WTC11 (cell line): Measurements from ENCODE around the gene NCOA6. TPM values are rescaled to one million over a fixed set of nuclear protein-coding genes. Genes with fewer than 3 reads are reported as not detected.

Experiments used
- ATAC-seq: fragments of 200-7000 bp; cut with Tn5 transposase; 2 replicates; pipeline ENCODE4 v1.10.0; 2021; ENCODE audit warnings: mild to moderate bottlenecking, moderate library complexity
- CTCF ChIA-PET: fragments of 300-600 bp; sonication (Branson Sonifier 250); formaldehyde crosslinking; loops from one replicate; lab custom pipeline; 2021; ENCODE audit warnings: antibody characterized with exemption; lab: Charles Lee
- POLR2A ChIA-PET: fragments of 350-600 bp; sonication (Branson Sonifier 250); formaldehyde crosslinking; loops from one replicate; lab custom pipeline; 2021; ENCODE audit warnings: antibody characterized with exemption; lab: Charles Lee
- DNase-seq: peaks from one replicate; pipeline ENCODE4 v3.0.0; 2021; ENCODE audit warnings: low spot score
- H3K27ac Mint-ChIP-seq: 2 replicates; pipeline ENCODE4 v1.8.0; 2021; ENCODE audit warnings: mixed read lengths
- H3K27me3 Mint-ChIP-seq: 2 replicates; pipeline ENCODE4 v1.8.0; 2021; ENCODE audit warnings: low read depth, mild to moderate bottlenecking, moderate library complexity, mixed read lengths
- H3K36me3 Mint-ChIP-seq: 2 replicates; pipeline ENCODE4 v1.8.0; 2021; ENCODE audit warnings: mixed read lengths
- H3K4me1 Mint-ChIP-seq: 2 replicates; pipeline ENCODE4 v1.8.0; 2022; ENCODE audit warnings: mixed read lengths
- H3K4me3 Mint-ChIP-seq: 2 replicates; pipeline ENCODE4 v1.8.0; 2021; ENCODE audit warnings: mild to moderate bottlenecking, moderate library complexity, mixed read lengths
- H3K9me3 Mint-ChIP-seq: 2 replicates; pipeline ENCODE4 v1.8.0; 2021; ENCODE audit warnings: mixed read lengths
- CREM ChIP-seq: sonication (generic); formaldehyde crosslinking; IDR thresholded peaks from 2 replicates; pipeline ENCODE4 v1.8.1; 2022; ENCODE audit warnings: mild to moderate bottlenecking, missing genetic modification reagents, moderate library complexity
- E2F1 ChIP-seq: sonication (generic); formaldehyde crosslinking; IDR thresholded peaks from 2 replicates; pipeline ENCODE4 v1.8.0; 2022; ENCODE audit warnings: mild to moderate bottlenecking, missing genetic modification reagents
- E2F4 ChIP-seq: sonication (generic); formaldehyde crosslinking; IDR thresholded peaks from 2 replicates; pipeline ENCODE4 v1.8.1; 2022; ENCODE audit warnings: low read depth, mild to moderate bottlenecking, moderate library complexity, missing genetic modification reagents, borderline replicate concordance
- ERG ChIP-seq: fragments of 250-450 bp; sonication (Bioruptor Pico); IDR thresholded peaks from 2 replicates; pipeline ENCODE4 v1.8.0; 2021; ENCODE audit warnings: mild to moderate bottlenecking
- ETV6 ChIP-seq: sonication (generic); formaldehyde crosslinking; IDR thresholded peaks from 2 replicates; pipeline ENCODE4 v1.8.1; 2022; ENCODE audit warnings: mild to moderate bottlenecking, missing genetic modification reagents
- FOXJ3 ChIP-seq: sonication (generic); formaldehyde crosslinking; IDR thresholded peaks from 2 replicates; pipeline ENCODE4 v1.9.0; 2021; ENCODE audit warnings: missing genetic modification reagents, mild to moderate bottlenecking, borderline replicate concordance
- JAZF1 ChIP-seq: fragments of 250-450 bp; sonication (Bioruptor Pico); IDR thresholded peaks from 2 replicates; pipeline ENCODE4 v1.9.0; 2021; ENCODE audit warnings: moderate library complexity, mild to moderate bottlenecking, inconsistent platforms
- JUN ChIP-seq: sonication (generic); formaldehyde crosslinking; IDR thresholded peaks from 2 replicates; pipeline ENCODE4 v1.8.0; 2023; ENCODE audit warnings: mild to moderate bottlenecking, missing genetic modification reagents
- KAT7 ChIP-seq: sonication (generic); formaldehyde crosslinking; IDR thresholded peaks from 2 replicates; pipeline ENCODE4 v1.8.1; 2023; ENCODE audit warnings: missing genetic modification reagents, mild to moderate bottlenecking, borderline replicate concordance
- MXD4 ChIP-seq: fragments of 250-450 bp; sonication (Bioruptor Pico); IDR thresholded peaks from 2 replicates; pipeline ENCODE4 v1.8.0; 2021; ENCODE audit warnings: mild to moderate bottlenecking, moderate library complexity, borderline replicate concordance
- NR3C1 ChIP-seq: sonication (generic); formaldehyde crosslinking; conservative IDR thresholded peaks from 2 replicates; pipeline ENCODE4 v1.8.1; 2023; ENCODE audit warnings: low read depth, mild to moderate bottlenecking, missing genetic modification reagents
- RELA ChIP-seq: sonication (generic); formaldehyde crosslinking; IDR thresholded peaks from 2 replicates; pipeline ENCODE4 v1.8.1; 2022; ENCODE audit warnings: missing genetic modification reagents, mild to moderate bottlenecking, borderline replicate concordance
- SMAD3 ChIP-seq: sonication (generic); formaldehyde crosslinking; IDR thresholded peaks from 2 replicates; pipeline ENCODE4 v1.8.0; 2022; ENCODE audit warnings: missing genetic modification reagents, mild to moderate bottlenecking, borderline replicate concordance
- TCF7 ChIP-seq: sonication (generic); formaldehyde crosslinking; IDR thresholded peaks from 2 replicates; pipeline ENCODE4 v1.8.0; 2022; ENCODE audit warnings: mild to moderate bottlenecking, low read depth, missing genetic modification reagents, moderate library complexity
- ZNF232 ChIP-seq: sonication (generic); formaldehyde crosslinking; IDR thresholded peaks from 2 replicates; pipeline ENCODE4 v1.8.0; 2022; ENCODE audit warnings: mild to moderate bottlenecking, missing genetic modification reagents
- ZNF263 ChIP-seq: sonication (generic); formaldehyde crosslinking; IDR thresholded peaks from 2 replicates; pipeline ENCODE4 v1.8.1; 2022; ENCODE audit warnings: low read depth, mild to moderate bottlenecking, moderate library complexity, missing genetic modification reagents
- ZNF425 ChIP-seq: fragments of 250-450 bp; sonication (Bioruptor Pico); conservative IDR thresholded peaks from 2 replicates; pipeline ENCODE4 v1.9.0; 2021; ENCODE audit warnings: mild to moderate bottlenecking
- ZNF671 ChIP-seq: fragments of 250-450 bp; sonication (Bioruptor Pico); IDR thresholded peaks from 2 replicates; pipeline ENCODE4 v1.8.0; 2021; ENCODE audit warnings: mild to moderate bottlenecking
- total RNA-seq: library from RNA; stranded (reverse); gene quantifications from 3 replicates; pipeline ENCODE4 v1.2.3, GENCODE V29; 2021
- TF ChIP-seq, protein P1 (sequence below): sonication (generic); formaldehyde crosslinking; IDR thresholded peaks from 2 replicates; pipeline ENCODE4 v1.8.1; 2023; ENCODE audit warnings: mild to moderate bottlenecking, missing genetic modification reagents
- TF ChIP-seq, protein P2 (sequence below): sonication (generic); formaldehyde crosslinking; IDR thresholded peaks from 2 replicates; pipeline ENCODE4 v1.8.1; 2023; ENCODE audit warnings: mild to moderate bottlenecking, missing genetic modification reagents
- TF ChIP-seq, protein P3 (sequence below): fragments of 250-450 bp; sonication (Bioruptor Pico); IDR thresholded peaks from 2 replicates; pipeline ENCODE4 v1.9.0; 2021; ENCODE audit warnings: moderate library complexity, mild to moderate bottlenecking, inconsistent platforms, borderline replicate concordance
- TF ChIP-seq, protein P4 (sequence below): fragments of 200-600 bp; IDR thresholded peaks from 2 replicates; pipeline ENCODE4 v1.8.0; 2022; ENCODE audit warnings: antibody characterized with exemption
- TF ChIP-seq, protein P5 (sequence below): sonication (generic); formaldehyde crosslinking; IDR thresholded peaks from 2 replicates; pipeline ENCODE4 v1.8.1; 2023; ENCODE audit warnings: mild to moderate bottlenecking, moderate library complexity, missing genetic modification reagents

Gene NCOA6
- total RNA-seq, 1 experiment from 2014 or later: 10.1 TPM

- TF ChIP-seq, protein P1, sequence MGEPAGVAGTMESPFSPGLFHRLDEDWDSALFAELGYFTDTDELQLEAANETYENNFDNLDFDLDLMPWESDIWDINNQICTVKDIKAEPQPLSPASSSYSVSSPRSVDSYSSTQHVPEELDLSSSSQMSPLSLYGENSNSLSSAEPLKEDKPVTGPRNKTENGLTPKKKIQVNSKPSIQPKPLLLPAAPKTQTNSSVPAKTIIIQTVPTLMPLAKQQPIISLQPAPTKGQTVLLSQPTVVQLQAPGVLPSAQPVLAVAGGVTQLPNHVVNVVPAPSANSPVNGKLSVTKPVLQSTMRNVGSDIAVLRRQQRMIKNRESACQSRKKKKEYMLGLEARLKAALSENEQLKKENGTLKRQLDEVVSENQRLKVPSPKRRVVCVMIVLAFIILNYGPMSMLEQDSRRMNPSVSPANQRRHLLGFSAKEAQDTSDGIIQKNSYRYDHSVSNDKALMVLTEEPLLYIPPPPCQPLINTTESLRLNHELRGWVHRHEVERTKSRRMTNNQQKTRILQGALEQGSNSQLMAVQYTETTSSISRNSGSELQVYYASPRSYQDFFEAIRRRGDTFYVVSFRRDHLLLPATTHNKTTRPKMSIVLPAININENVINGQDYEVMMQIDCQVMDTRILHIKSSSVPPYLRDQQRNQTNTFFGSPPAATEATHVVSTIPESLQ (CRISPR knock-in tag): no peak
- TF ChIP-seq ETV6 (CRISPR knock-in tag) (no peak), ZNF263 (CRISPR knock-in tag) (no peak), RELA (CRISPR knock-in tag) (no peak), CREM (CRISPR knock-in tag) (no peak), ZNF425 (no peak), FOXJ3 (CRISPR knock-in tag) (no peak), MXD4 (no peak)
- TF ChIP-seq, protein P2, sequence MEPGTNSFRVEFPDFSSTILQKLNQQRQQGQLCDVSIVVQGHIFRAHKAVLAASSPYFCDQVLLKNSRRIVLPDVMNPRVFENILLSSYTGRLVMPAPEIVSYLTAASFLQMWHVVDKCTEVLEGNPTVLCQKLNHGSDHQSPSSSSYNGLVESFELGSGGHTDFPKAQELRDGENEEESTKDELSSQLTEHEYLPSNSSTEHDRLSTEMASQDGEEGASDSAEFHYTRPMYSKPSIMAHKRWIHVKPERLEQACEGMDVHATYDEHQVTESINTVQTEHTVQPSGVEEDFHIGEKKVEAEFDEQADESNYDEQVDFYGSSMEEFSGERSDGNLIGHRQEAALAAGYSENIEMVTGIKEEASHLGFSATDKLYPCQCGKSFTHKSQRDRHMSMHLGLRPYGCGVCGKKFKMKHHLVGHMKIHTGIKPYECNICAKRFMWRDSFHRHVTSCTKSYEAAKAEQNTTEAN (CRISPR knock-in tag): no peak
- TF ChIP-seq, all 79 proteins: peak for 0
Measured at GRCh38 chr20:34771680-34772081, 53.8 kb downstream of the NCOA6 start (continued).

DNA sequence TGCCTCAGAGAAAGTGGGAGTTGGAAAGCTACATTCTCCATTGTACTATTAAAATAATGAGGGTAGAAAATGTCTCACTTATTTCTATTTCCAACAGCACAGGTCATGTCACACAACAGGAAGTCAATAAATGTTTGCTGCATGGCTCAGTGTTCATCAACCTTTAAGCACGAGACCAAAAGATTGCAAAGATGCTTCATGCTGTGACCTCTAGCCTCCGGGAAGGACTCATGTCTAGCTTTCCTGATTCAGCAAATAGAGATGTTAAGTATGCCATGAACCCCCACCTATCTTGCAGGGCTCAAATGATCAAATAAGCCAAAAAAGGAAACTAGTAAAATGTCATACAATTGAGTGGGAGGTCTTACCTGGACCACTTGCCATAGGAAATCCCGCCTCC is 57.4 kb downstream of the NCOA6 start:
- no peaks in the 10 kb centered on the region for H3K27me3 Mint-ChIP-seq
- no peak overlapping the region for H3K27ac Mint-ChIP-seq
- no peaks in the 10 kb centered on the region for H3K4me1 Mint-ChIP-seq
- ATAC-seq (no peak), DNase-seq (no peak)
- ChIA-PET POLR2A (no interaction called here), CTCF (interaction anchor here (0.5 to 1.3 kb wide), 2 partner anchors 9 to 93 kb away, joined by 3 read pairs; no protein-coding TSS in a partner anchor)
- no peaks in the 10 kb centered on the region for H3K9me3 Mint-ChIP-seq
- peaks cover 6% of the 10 kb centered on the region; the same call in 1 of the 2 replicates for H3K36me3 Mint-ChIP-seq
- no peak overlapping the region for H3K4me3 Mint-ChIP-seq
- TF ChIP-seq ZNF232 (CRISPR knock-in tag) (no peak), E2F1 (no peak), KAT7 (CRISPR knock-in tag) (no peak), ERG (CRISPR knock-in tag) (no peak), JUN (no peak), FOXJ3 (CRISPR knock-in tag) (no peak), CREM (CRISPR knock-in tag) (no peak), SMAD3 (no peak), NR3C1 (CRISPR knock-in tag) (no peak), JAZF1 (CRISPR knock-in tag) (no peak), E2F4 (no peak), ZNF671 (CRISPR knock-in tag) (no peak), TCF7 (no peak)
- TF ChIP-seq, protein P3, sequence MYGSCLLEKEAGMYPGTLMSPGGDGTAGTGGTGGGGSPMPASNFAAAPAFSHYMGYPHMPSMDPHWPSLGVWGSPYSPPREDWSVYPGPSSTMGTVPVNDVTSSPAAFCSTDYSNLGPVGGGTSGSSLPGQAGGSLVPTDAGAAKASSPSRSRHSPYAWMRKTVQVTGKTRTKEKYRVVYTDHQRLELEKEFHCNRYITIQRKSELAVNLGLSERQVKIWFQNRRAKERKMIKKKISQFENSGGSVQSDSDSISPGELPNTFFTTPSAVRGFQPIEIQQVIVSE (CRISPR knock-in tag): no peak
- TF ChIP-seq, protein P4, sequence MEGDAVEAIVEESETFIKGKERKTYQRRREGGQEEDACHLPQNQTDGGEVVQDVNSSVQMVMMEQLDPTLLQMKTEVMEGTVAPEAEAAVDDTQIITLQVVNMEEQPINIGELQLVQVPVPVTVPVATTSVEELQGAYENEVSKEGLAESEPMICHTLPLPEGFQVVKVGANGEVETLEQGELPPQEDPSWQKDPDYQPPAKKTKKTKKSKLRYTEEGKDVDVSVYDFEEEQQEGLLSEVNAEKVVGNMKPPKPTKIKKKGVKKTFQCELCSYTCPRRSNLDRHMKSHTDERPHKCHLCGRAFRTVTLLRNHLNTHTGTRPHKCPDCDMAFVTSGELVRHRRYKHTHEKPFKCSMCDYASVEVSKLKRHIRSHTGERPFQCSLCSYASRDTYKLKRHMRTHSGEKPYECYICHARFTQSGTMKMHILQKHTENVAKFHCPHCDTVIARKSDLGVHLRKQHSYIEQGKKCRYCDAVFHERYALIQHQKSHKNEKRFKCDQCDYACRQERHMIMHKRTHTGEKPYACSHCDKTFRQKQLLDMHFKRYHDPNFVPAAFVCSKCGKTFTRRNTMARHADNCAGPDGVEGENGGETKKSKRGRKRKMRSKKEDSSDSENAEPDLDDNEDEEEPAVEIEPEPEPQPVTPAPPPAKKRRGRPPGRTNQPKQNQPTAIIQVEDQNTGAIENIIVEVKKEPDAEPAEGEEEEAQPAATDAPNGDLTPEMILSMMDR: no peak
- TF ChIP-seq, protein P5, sequence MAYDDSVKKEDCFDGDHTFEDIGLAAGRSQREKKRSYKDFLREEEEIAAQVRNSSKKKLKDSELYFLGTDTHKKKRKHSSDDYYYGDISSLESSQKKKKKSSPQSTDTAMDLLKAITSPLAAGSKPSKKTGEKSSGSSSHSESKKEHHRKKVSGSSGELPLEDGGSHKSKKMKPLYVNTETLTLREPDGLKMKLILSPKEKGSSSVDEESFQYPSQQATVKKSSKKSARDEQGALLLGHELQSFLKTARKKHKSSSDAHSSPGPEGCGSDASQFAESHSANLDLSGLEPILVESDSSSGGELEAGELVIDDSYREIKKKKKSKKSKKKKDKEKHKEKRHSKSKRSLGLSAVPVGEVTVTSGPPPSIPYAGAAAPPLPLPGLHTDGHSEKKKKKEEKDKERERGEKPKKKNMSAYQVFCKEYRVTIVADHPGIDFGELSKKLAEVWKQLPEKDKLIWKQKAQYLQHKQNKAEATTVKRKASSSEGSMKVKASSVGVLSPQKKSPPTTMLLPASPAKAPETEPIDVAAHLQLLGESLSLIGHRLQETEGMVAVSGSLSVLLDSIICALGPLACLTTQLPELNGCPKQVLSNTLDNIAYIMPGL (CRISPR knock-in tag): no peak
